ENCODE measurements around the gene SIPA1L3. TPM values are rescaled to one million over a fixed set of nuclear protein-coding genes. Genes with fewer than 3 reads are reported as not detected.
A peak's percentile ranks its signal among the peaks of the same experiment; 100 is the strongest.

The SIPA1L3 gene
- total and polyA plus RNA-seq, 9 of the 15 experiments (the other 6 are each of a cell fraction or from before 2014, with no cell fraction given): 0.01 to 6.1 (median 2.5) TPM

- TF ChIP-seq NONO (IDR thresholded peaks at IDR 0.05; ENCODE audit: low read depth in 2 of 2, low read length in 1 of 2): no peak
- TF ChIP-seq MXD1 (CRISPR knock-in tag; IDR thresholded peaks at IDR 0.05; ENCODE audit: borderline replicate concordance, poor library complexity, severe bottlenecking): no peak
- TF ChIP-seq ARID3A (IDR thresholded peaks at IDR 0.05; ENCODE audit: borderline replicate concordance, low read depth, low read length): no peak
- peak; percentile 33; the same call in 1 of the 2 replicates for TF ChIP-seq DPF2 (IDR thresholded peaks at IDR 0.05)
- no peak for TF ChIP-seq BCL6 (CRISPR knock-in tag; IDR thresholded peaks at IDR 0.05)
- no peak for TF ChIP-seq SUPT5H (IDR thresholded peaks at IDR 0.05)
- TF ChIP-seq POLR2G (IDR thresholded peaks at IDR 0.05; ENCODE audit: low read depth, low read length): 0 out of 2 replicates have a peak, but pooled peaks have one; percentile 7
- TF ChIP-seq CTCFL (IDR thresholded peaks at IDR 0.05; ENCODE audit: borderline replicate concordance, insufficient read depth, low read depth, low read length, poor library complexity, severe bottlenecking): no peak
- no peak for TF ChIP-seq ZNF77 (CRISPR knock-in tag; IDR thresholded peaks at IDR 0.05)
These were observed 344.6 kb downstream of the SIPA1L3 start (continued) for GRCh38 chr19:38251564-38252051.

Data from K562 (cell line).